Mucosa of gallbladder (tissue), 1 donor: ENCODE results near the gene TP53I11. TPM values are rescaled to one million over a fixed set of nuclear protein-coding genes. Genes with fewer than 3 reads are reported as not detected.

Experiments used
- DNase-seq: peaks from one replicate; pipeline ENCODE4 v3.0.0-alpha.2; 2020; ENCODE audit warnings: low spot score
- total RNA-seq: library from RNA; stranded (reverse); gene quantifications from one replicate; pipeline ENCODE4 v1.2.1, GENCODE V29; 2021
- donor health status: DM: no; HTN: no; CAD: no.

TP53I11 gene
- total RNA-seq, 1 donor from 2014 or later: 133 TPM

DNA sequence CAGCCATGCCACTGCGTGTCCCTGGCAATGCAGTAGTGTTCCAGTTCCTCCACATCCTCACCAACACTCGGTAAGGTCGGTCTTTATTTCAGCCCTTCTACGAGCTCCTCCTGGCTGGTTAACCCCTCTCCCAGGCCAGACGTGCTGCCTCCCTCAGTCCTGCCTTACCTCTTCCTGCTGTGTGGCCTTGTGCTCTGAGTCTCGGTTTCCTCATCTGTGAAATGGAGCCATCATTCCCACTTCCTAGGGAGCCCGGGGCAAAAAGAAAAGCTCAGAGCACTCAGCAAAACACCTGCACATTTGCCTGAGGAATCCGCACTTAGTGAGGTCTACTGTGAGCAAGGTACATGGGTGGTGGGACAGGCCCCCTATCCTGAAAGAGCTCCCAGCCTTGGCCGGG is 9.8 kb downstream of the TP53I11 start:
- DNase-seq: no peak

DNA sequence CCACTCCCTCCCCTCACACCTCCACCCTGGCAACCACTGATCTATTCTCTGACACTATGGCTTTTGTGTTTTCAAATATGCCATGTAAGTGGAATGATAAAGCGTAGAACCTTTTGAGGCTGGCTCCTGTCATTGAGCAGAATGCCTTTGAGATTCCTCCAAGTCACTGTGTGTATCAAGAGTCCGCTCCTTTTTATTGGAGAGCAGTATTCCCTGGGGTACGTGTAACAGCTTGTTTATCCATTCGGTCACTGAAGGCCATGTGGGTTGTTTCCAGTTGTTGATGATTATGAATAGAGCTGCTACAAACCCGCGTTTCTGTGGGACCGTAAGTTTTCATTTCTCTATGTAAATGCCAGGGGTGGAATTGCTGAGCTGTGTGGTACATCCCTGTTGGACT is 10.3 kb downstream of the TP53I11 start:
- DNase-seq: no peak

DNA sequence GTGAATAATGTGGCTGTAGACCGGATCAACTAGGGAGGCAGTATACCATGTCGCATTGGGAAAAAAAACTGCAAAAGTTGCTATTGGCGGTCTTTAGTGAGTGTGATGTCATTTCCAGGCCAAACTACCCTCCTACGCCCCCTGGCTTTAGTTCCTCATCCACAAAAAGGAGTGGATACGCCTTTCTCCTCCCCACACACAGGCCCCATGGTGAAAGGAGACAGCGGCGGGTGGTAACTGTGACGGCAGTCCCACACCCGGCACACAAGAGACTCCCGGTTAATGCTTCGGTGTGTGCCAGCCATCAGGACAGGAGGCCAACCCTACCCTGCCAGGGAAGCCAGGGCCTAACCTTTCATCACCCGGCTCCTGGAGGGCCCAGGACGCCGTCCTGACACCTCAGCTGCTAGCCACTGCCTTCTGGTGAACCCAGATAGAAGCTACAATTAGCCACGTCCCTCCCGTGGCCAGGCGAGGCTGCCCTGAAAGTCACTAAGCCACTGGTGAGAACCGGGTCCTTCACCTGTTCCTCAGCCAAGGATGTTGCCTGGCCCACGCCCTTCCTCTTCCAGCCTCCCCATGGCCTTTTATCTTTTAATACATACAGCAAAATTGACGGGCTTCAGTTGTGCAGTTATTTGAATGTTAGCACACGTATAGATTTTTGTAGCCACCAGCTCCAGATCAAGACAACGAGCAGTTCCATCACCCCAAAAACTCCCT is 10.8 kb downstream of the TP53I11 start:
- DNase-seq: no peak

DNA sequence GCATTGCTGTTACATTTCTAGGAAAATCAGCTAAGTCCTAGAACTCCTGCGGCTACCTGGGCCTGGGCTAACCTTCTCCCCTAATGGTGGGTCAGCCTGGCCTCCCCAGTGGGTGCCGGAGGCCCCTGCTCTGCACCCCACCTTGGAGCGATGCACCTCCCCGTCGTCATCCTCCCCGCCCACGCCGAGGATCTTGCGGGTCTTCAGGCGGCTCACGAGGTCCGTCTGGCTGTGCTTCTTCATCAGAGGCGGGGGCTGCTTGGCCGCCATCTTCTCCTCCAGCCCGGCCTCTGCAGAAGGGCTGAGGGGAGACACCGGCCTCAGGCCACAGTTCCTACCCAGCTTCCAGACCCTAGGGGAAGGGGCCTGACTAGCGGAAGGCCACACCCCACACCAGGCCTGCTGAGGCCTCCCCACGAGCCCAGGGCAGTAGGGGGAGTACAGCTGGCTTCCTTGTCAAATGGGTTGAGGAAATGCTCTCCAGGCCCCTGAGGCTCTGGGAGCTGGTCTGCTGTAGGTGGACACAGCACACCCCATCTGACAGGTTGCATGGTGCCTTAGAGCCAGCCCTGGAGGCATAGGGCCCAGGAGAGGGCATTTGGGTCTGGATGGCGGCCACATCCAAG is 12.5 kb downstream of the TP53I11 start:
- no peak for DNase-seq

DNA sequence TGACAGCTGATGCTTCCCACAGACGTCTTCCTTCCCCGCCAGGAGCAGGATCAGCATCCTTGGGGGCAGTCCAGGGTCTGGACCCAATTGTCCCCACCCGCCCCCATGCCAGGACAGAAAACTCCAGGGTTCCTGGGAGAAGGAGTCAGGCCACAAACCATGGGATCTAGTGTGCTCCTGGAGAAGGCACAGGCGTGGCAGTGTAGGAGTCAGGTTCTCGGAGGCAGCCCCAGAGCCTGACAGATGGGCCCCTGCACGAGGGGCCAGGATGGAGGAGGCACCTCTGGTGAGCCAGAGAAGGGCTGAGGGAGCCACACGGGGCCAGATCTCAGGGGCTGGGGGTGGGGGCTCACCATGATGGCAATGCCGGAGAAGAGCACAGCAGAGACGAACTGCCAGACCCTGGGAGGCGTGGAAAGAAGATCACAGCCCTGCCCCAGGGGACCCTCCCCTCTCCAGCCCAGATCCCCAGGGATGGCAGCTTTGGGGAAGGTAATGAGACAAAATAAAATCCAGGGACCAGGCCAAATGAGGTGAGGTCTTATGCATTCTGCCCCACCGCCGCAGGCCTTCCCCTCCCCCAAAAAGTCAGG is 13.6 kb downstream of the TP53I11 start:
- DNase-seq: no peak

DNA sequence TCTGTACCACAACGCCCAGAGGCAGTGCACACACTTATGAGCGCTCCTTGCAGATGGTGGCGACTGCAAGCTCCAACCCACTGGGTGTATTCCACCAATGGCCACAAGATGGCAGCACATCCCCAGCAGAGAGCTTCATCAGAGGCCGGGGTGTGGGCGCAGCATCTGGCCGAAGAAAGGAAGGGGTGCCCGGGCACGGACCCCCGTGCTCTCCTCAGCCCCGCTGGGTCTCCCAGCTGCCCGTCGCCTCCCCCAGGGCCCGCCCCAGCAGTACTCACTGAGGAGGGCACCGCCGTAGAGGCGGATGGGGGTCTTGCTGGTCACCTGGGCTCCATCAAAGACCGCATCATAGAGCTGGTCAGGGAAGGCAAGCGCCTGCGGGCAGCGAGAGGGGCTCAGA is 14.2 kb downstream of the TP53I11 start:
- DNase-seq: peak; percentile 86

DNA sequence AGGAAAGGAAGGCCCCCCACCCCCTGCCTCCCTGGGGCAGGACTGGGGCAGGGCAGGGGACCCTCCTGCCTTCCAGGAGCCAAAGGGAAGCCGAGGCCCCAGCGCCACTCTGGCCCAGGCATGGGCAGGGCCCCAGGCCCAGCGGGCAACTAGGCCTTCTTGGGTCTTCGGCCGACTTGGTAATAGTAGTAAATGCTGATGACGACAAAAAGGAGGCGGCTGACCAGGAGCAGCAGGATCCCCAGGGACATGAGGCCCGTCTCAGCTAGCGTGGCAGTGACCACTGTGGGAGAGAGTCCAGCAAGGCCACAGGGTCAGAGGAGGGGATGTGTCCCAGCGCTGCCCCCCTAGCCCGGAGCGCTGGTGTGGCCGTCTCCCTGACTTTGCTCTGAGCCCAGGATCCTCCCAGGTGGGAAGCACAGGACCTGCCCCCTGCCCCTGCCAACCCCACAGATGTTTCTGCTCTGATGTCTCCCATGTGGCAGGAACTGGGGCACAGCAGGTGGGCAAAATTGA is 15.9 kb downstream of the TP53I11 start:
- no peak for DNase-seq

DNA sequence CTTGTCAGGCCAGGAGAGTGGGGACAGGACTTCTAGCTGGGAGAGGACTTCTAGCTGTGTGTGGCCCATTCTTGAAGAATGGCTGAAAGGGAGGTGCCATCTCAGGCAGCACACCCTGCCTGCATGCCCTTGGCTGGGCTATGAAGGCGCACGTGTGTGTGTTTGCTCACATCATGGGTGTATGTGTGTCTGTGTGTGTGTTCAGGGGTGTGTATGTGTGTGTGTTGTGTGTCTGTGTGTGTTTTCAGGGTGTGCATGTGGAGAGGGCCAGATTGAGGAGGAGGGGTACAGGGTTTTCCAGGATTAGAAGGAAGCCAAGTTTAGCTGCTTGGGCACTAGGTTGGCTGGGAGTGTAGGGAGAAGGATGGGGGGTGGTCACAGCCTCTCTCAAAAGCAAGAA is 16.6 kb downstream of the TP53I11 start:
- DNase-seq: no peak

DNA sequence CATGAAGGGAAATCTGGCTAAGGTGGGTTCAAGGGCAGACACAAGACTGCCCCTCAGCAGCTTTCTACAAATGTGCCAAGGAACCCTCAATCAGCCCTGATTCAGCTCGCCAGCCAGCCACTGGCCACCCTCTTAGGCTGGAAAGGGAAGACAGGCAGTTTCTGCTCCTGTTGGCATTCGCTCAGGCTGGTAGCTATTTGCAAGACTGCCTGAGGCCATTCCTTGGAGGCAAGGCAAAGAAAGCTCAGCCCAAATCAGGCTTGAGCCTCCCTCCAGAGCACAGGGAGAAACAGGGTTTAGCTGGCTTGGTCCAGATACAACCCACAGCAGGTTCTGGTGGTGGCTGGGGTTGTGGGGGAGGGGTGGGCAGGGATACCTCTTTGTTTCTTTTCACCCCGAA is 19.2 kb downstream of the TP53I11 start:
- DNase-seq: no peak

DNA sequence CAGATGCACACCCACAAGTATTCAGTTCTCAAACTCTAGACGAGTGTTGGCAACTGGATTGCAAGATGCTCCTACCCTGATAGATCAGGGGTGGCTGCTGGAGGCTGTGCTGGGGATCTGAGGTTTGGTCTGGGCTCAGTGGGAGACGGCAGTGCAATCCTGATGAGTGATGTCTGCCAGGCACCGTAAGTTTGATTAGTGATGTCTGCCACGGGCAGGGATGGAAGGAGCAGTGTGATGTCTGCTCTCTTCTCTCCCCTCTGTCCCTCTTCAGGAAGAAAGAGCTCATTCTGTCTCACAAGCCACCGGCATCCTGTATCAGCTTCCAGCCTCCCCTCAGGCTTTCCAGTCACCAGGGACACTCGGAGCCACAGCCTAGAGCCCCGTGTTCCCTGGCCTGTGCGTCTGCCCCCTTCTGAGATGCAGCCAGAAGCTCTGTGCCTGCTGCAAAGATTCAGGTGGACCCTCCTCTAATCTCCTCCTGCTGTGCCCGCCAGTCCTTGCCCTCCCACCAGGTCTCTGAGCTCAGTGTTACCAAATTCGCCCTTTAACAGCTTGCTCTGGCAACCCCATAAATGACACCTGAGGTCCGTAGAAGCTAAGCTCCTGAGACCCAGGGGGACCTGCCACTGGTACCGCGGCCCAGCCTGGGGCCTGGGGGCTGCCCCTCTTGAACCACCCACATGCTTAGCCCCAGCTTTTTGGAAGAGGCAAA is 19.9 kb downstream of the TP53I11 start:
- no peak for DNase-seq

DNA sequence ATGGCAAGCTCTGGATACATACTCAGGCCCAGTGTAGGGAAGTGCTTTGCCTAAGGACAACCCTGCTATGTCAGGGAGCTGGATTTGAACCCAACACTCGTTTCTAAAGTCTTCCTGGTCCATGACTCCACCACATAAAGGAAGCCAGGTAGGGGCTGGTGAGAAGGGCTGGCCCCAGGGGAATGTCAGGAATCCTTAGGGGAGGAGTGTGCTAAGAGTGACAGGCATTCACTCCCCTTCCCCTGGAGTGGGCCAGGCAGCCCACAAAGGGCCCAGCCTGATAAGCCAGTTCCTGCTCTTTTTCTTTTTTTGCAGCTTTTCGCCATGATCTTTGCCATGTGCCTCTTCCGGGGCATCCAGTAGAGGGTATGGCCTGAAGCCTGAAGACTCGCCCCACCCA is 21.9 kb downstream of the TP53I11 start:
- DNase-seq: no peak

DNA sequence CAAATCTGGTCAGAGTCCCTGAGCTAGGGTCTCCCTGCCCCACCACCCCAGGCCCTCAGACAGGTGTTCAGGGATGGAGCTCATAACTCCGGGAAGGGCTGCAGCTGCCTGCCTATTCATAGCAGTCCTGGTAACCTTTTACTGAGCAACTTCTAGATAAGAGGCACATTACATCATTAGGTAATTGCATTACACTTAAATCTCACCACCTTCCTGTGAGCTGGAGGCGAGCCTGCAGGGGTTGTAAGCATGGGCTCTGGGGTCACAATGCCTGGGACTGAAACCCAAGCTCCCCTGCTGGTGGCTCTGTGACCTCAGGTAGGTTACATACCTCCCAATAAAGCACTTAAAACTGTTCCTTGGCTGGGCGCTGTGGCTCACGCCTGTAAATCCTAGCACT is 22.5 kb downstream of the TP53I11 start:
- no peak for DNase-seq

DNA sequence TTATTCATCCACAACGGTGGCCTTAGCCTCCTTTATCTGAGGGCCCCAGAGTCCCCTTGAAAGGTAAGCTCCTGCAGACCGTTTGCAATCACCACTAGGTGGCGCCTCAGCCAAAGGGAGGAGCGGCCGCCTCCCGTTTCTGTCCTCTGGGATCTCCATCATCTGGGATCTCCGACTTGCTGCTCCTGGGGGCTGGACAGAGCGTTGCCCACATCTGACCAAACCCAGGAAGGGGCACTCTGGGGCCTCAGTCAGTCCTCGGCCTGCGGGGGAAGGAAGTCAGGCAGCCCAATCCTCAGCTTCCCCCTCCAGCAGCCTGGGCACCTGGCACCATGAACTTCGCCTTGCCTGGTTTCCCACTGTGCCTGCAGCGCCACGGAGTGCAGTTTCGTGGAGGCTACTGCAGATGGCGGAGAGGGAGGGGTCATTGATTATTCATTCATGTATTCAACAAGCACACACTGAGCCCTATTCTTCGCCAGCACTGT is 23.5 kb downstream of the TP53I11 start:
- peak; percentile 67 for DNase-seq

DNA sequence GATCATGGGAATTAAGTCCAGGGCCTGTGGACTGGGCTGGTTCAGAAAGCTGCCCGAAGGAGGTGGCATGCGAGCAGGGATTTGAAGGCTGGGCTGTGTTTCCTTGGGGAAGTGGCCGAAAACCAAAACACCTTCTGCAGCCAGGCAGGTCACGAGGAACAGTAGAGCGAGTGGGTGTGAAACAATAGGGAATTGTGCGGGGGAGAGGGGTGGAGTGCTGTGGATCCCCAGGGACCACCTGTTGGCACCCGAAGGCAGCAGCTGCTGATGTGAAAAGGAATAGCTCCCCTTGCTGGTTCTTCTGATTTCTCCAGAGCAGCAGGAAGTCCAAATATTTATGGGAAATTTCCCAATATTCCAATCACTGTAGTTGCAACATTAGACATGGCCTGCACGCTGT is 24.6 kb downstream of the TP53I11 start:
- no peak for DNase-seq

DNA sequence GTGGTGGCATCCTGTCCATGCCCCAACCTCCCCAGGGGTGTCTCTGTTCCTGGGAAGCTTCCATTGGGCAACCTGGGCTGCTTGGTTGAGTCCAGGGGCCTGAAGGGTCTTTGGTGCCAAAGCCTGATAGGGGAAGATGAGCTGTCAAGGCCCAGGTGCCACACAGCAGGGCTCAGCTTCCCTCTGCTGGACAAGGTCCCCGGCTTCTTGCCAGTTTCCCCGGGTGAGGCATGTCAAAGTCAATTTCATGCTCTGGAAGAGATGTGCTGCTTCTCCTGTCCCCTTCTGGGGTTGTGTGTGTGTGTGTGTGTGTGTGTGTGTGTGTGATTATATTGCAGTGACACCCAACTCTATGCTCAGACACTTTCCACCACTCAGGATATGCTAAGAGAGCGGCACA is 26.9 kb downstream of the TP53I11 start:
- no peak for DNase-seq

DNA sequence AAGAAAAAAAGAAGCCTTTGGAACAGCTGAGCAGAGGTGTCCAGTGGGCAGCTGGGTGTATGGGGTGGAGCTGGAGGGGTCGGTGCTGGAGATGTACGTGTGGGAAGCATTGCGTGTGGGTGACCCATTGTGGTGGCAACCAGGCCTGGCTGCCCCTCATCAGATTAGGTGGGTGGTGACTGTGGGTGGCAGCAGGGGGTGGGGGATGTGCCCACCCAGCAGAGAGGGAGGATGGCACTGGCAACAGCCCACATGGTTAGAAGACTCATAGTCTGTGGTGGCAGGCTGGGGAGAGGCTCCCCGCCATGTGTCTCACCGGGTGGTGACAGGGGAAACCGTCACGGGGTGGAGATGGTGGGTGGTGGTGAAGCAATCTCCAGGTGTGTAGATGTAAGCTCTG is 27.6 kb downstream of the TP53I11 start:
- no peak for DNase-seq

DNA sequence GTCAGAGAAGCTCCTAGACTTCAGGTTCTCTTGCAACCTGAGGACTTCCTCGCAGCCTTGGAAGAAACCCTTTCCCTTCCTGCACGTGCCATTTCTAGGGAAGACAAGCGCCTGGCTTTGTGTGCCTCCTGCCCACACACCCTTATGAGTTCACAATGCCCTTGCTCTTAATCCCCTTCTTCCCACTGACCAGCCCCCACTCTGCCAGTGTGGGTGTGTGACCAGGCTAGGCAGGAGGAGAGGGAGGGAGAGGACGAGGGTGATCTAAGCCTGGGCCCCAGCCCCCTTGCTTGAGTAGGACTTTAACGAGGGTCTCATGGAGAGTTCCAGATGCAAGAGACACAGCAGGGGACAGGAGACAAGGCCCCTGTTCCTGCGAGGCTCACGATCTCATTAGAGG is 30.2 kb downstream of the TP53I11 start:
- DNase-seq: no peak

DNA sequence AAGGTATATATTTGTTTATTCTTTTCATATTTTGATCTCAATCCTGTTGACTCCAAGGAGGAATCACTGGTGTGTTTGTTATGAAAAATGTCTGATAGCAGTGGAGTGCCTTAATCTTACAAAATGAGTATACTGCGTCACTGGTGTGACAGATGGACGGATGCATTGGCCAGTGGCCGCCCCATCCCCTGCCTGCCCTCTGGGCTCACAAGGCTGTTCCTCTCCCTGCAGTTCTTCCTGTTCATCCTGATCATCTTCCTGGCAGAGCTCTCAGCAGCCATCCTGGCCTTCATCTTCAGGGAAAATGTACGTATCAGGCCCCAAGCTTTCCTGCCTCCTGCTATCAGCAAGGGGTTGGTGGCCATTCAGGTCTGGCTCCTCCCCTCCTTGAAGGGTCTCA is 32.9 kb downstream of the TP53I11 start:
- no peak for DNase-seq

DNA sequence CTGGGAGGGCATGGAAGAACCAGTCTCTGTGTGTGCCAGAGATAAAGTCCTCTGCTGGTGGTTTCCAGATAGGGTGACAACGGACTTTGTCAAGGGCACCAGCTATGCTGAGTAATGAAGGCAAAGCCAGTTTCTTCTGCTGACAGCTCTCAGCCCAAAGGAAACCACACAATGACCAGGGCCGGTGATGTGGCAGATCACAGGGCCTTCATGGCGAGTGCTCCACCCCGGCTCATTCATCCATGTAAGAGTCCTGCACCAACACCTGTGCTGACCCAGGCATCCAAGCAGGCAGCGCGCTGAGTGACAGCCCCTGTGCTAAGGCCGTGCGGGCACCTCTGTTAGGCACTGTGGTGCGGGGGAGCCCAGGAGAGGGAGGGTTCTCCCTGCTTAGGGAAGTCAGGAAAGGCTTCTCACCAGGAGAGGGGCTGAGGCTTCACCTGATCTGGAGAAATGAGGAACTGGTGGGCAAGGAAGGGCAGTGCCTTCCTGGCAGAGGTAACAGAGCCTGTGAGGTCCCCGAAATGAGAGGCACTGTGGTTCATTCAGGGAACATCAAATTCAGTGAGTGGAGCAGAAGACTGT is 33.8 kb downstream of the TP53I11 start:
- no peak for DNase-seq

DNA sequence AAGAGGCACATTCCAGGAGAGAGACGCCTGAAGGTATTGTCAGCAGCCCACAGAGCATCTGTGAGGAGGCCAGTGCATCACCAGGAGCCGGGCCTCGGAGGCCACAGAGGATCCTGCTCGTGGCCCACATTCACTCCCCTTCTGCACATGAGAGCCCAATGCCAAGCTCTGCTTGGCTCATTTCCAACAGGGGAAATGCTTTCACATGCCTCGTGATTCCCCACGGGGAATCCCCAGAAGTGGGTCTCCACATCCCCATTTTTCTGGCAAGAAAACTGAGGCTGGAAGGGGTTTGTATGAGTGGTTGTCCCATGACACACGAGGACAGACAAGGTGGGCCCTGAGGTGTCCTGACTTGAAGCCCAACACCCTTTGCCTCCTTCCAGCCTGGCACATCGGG is 34.4 kb downstream of the TP53I11 start:
- DNase-seq: no peak

DNA sequence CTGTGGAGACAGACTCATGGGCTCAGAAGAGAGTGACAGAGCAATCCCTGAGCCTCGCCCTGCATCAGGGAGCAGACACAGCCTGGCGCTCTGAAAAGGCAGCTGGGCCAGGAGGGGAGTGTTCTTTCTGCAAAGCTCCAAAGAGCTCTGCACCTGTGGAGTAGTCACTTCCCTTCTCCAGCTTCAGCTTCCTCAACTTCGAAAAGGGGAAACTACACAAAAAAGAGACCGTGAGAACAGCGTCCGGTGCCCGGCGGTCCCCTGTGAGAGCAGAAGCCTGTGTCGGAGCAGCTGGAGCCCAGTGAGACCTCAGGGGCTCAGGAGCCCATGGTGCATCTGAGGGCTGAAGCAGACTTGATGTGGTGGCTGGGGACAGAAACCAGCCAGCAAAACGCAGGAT is 35.1 kb downstream of the TP53I11 start:
- DNase-seq: no peak

DNA sequence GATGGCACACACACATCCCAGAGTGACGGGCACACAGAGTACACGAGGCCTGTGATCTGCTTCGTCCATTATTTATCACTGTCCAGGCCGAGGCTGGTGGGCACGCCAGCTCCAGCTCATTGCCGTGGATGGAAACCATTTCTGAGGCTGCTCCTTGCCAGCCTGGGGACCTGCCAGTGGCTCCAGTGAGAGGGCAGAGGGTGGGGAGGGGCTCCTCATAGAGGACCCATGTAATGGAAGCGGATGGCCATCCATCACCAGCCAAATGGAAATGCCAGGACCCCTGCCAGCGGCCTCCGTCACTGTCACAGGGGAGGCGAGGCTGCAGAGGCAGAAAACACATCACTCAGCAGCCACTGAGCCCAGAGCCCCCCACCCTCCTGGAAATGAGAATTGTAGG is 35.7 kb downstream of the TP53I11 start:
- no peak for DNase-seq
